HCT116 (cell line): Measurements from ENCODE around the gene XPNPEP1. TPM values are rescaled to one million over a fixed set of nuclear protein-coding genes. Genes with fewer than 3 reads are reported as not detected.

Source experiments
- ATAC-seq: fragments of 200-7000 bp; cut with Tn5 transposase; 2 replicates; pipeline ENCODE4 v1.9.1; 2020; ENCODE audit warnings: mild to moderate bottlenecking, moderate library complexity
- BruUV-seq: library from RNA; stranded (reverse); fragments of 400-500 nt; replicated peaks from 2 replicates; lab custom pipeline; 2021; lab: Mats Ljungman, UMichigan
- CTCF ChIA-PET: fragments of 300-600 bp; sonication (Branson Sonifier 250); formaldehyde crosslinking; loops from one replicate; lab custom pipeline; 2021; ENCODE audit warnings: antibody characterized with exemption; lab: Charles Lee
- POLR2A ChIA-PET: fragments of 300-600, 350-600 bp; sonication (Branson Sonifier 250); formaldehyde crosslinking; loops from one replicate; lab custom pipeline; 2021; ENCODE audit warnings: antibody characterized with exemption; lab: Charles Lee
- RAD21 ChIA-PET, 2 experiments: fragments of 300-600 bp; sonication (Branson Sonifier 250); formaldehyde crosslinking; loops; one replicate each; lab custom pipeline; 2023; ENCODE audit warnings: low total read pairs in 2 of 2; ENCODE audit not compliant: uncharacterized antibody in 2 of 2, unreplicated experiment in 2 of 2, low non-redundant PET in 1 of 2; lab: Charles Lee
- DNase-seq: peaks from one replicate; pipeline ENCODE4 v3.0.0-alpha.2; 2010; ENCODE audit warnings: low read depth, low spot score
- H2AFZ ChIP-seq: fragments of 200-600 bp; shearing (Covaris generic), sonication (generic); 2 replicates; pipeline ENCODE4 v1.6.1; 2017; ENCODE audit warnings: low read depth, mixed run types, mixed read lengths, antibody characterized with exemption, low read length; ENCODE audit not compliant: poor library complexity, severe bottlenecking
- H3K27ac ChIP-seq: 2 replicates; pipeline ENCODE4 v1.5.1; 2012; ENCODE audit warnings: low read depth, low read length
- H3K27me3 ChIP-seq: fragments of 200-600 bp; sonication (generic); 2 replicates; pipeline ENCODE4 v1.6.1; 2016; ENCODE audit warnings: mixed run types, low read length, mixed read lengths; ENCODE audit not compliant: insufficient read depth
- H3K36me3 ChIP-seq, 2 experiments: fragments of 200-500 bp in 1 of 2; fragments of 200-600 bp in 1 of 2; sonication (Bioruptor generic) in 1 of 2; sonication (generic) in 1 of 2; 2 replicates each; pipeline versions ENCODE4 v1.5.1 to v1.6.1; 2014 to 2016; ENCODE audit warnings: low read length in 2 of 2, inconsistent platforms in 1 of 2, mixed read lengths in 1 of 2, mixed run types in 1 of 2; ENCODE audit not compliant: insufficient read depth in 2 of 2, control insufficient read depth in 1 of 2
- H3K4me1 ChIP-seq, 2 experiments: fragments of 200-600 bp in 1 of 2; sonication (generic) in 1 of 2; 2 replicates each; pipeline versions ENCODE4 v1.5.1 to v1.6.1; 2012 to 2017; ENCODE audit warnings: low read length in 2 of 2, inconsistent platforms in 1 of 2, mild to moderate bottlenecking in 1 of 2, mixed read lengths in 1 of 2, mixed run types in 1 of 2, moderate library complexity in 1 of 2; ENCODE audit not compliant: insufficient read depth in 2 of 2, control insufficient read depth in 1 of 2
- H3K4me2 ChIP-seq: fragments of 200-600 bp; sonication (generic); 2 replicates; pipeline ENCODE4 v1.6.1; 2017; ENCODE audit warnings: mixed run types, low read length, mixed read lengths
- H3K4me3 ChIP-seq, 2 experiments: fragments of 200-600 bp in 1 of 2; sonication (generic) in 1 of 2; replicated peaks in 1 of 2; 2 replicates each; pipeline ENCODE4 v1.5.1; 2011 to 2016; ENCODE audit warnings: low read length in 2 of 2, control low read depth in 1 of 2, low read depth in 1 of 2, mild to moderate bottlenecking in 1 of 2, mixed read lengths in 1 of 2, mixed run types in 1 of 2
- H3K79me2 ChIP-seq: fragments of 200-600 bp; sonication (generic); 2 replicates; pipeline ENCODE4 v1.6.1; 2017; ENCODE audit warnings: mild to moderate bottlenecking, mixed run types, low read length, moderate library complexity, mixed read lengths; ENCODE audit not compliant: insufficient read depth
- H3K9ac ChIP-seq: fragments of 200-600 bp; sonication (generic); 2 replicates; pipeline ENCODE4 v1.6.1; 2016; ENCODE audit warnings: low read length, mixed read lengths
- H3K9me2 ChIP-seq: fragments of 200-600 bp; sonication (generic), shearing (Covaris generic); 2 replicates; pipeline ENCODE4 v1.6.1; 2017; ENCODE audit warnings: mixed run types, mild to moderate bottlenecking, moderate library complexity; ENCODE audit not compliant: insufficient read depth
- H3K9me3 ChIP-seq, 2 experiments: fragments of 200-500 bp in 1 of 2; fragments of 200-600 bp in 1 of 2; sonication (Bioruptor generic) in 1 of 2; sonication (generic) in 1 of 2; 2 replicates each; pipeline ENCODE4 v1.6.1; 2014 to 2017; ENCODE audit warnings: low read length in 2 of 2, mixed read lengths in 2 of 2, inconsistent platforms in 1 of 2, low read depth in 1 of 2, mild to moderate bottlenecking in 1 of 2, mixed run types in 1 of 2, moderate library complexity in 1 of 2; ENCODE audit not compliant: control insufficient read depth in 1 of 2, insufficient read depth in 1 of 2
- H4K20me1 ChIP-seq: fragments of 200-600 bp; sonication (generic), shearing (Covaris generic); 2 replicates; pipeline ENCODE4 v1.6.1; 2017; ENCODE audit warnings: mixed run types, mild to moderate bottlenecking, moderate library complexity; ENCODE audit not compliant: insufficient read depth
- ATF3 ChIP-seq: IDR thresholded peaks from 2 replicates; pipeline ENCODE4 v1.6.1; 2012
- CBX3 ChIP-seq: IDR thresholded peaks from 2 replicates; pipeline ENCODE4 v1.6.1; 2012; ENCODE audit warnings: low read depth
- EGR1 ChIP-seq: IDR thresholded peaks from 2 replicates; pipeline ENCODE4 v1.6.1; 2012; ENCODE audit warnings: low read depth
- ELF1 ChIP-seq: IDR thresholded peaks from 2 replicates; pipeline ENCODE4 v1.6.1; 2012; ENCODE audit warnings: low read depth, borderline replicate concordance
- EZH2 ChIP-seq: fragments of 200-600 bp; sonication (generic); IDR thresholded peaks from 2 replicates; pipeline ENCODE4 v1.6.1; 2017; ENCODE audit warnings: antibody characterized with exemption, mixed run types
- FOSL1 ChIP-seq: IDR thresholded peaks from 2 replicates; pipeline ENCODE4 v1.6.1; 2012; ENCODE audit warnings: low read depth
- MAX ChIP-seq: IDR thresholded peaks from 2 replicates; pipeline ENCODE4 v1.6.1; 2012
- POLR2AphosphoS5 ChIP-seq: IDR thresholded peaks from 2 replicates; pipeline ENCODE4 v1.6.1; 2011; ENCODE audit warnings: mild to moderate bottlenecking, low read depth, low read length, moderate library complexity
- RAD21 ChIP-seq: IDR thresholded peaks from 2 replicates; pipeline ENCODE4 v1.6.1; 2012; ENCODE audit warnings: low read depth, mild to moderate bottlenecking
- SIN3A ChIP-seq: IDR thresholded peaks from 2 replicates; pipeline ENCODE4 v1.6.1; 2012; ENCODE audit warnings: low read depth
- SP1 ChIP-seq: IDR thresholded peaks from 2 replicates; pipeline ENCODE4 v1.6.1; 2012; ENCODE audit warnings: low read depth
- SRF ChIP-seq: IDR thresholded peaks from 2 replicates; pipeline ENCODE4 v1.6.1; 2012; ENCODE audit warnings: low read depth
- TCF7L2 ChIP-seq: IDR thresholded peaks from 2 replicates; pipeline ENCODE4 v1.7.0; 2011; ENCODE audit warnings: borderline replicate concordance, inconsistent platforms; ENCODE audit not compliant: insufficient read depth, insufficient read length; ENCODE audit errors: extremely low read depth
- YY1 ChIP-seq: IDR thresholded peaks from 2 replicates; pipeline ENCODE4 v1.6.1; 2011; ENCODE audit warnings: low read length, low read depth, moderate library complexity, mild to moderate bottlenecking; ENCODE audit not compliant: insufficient replicate concordance; ENCODE audit errors: extremely low read depth
- ZBTB33 ChIP-seq: IDR thresholded peaks from 2 replicates; pipeline ENCODE4 v1.6.1; 2011; ENCODE audit warnings: mild to moderate bottlenecking, low read length, moderate library complexity; ENCODE audit not compliant: insufficient replicate concordance; ENCODE audit errors: extremely low read depth
- ZFX ChIP-seq: fragments of 450-650 bp; IDR thresholded peaks from 2 replicates; pipeline ENCODE4 v1.6.1; 2017
- ZNF274 ChIP-seq: fragments of 200-500 bp; sonication (Bioruptor generic); IDR thresholded peaks from 2 replicates; pipeline ENCODE4 v1.6.1; 2014; ENCODE audit warnings: mild to moderate bottlenecking, low read depth, low read length, inconsistent platforms
- intact Hi-C: fragments of 100-400 bp; cut with micrococcal nuclease; formaldehyde crosslinking; loops from 2 replicates; pipeline ENCODE4 v1.10.0; 2022
- total RNA-seq: library from RNA; stranded (reverse); gene quantifications from one replicate; pipeline ENCODE4 v1.2.1, GENCODE V29; 2021; ENCODE audit not compliant: unreplicated experiment

XPNPEP1 gene
- total RNA-seq, 1 experiment from 2014 or later, result 87.3 TPM

GRCh38 chr10:109940553-109940952 is 17.2 kb upstream of the XPNPEP1 start (continued):
- TF ChIP-seq SRF, result no peak
- TF ChIP-seq CBX3, result no peak
- TF ChIP-seq, all 23 proteins: peak for 0

- no peaks in the 10 kb centered on the region for H3K27me3 ChIP-seq
- H3K9me3 ChIP-seq, result no peaks in the 10 kb centered on the region
- TF ChIP-seq EZH2 (no peak), ZNF274 (no peak), YY1 (no peak), ZFX (no peak), MAX (no peak), ZBTB33 (no peak), POLR2AphosphoS5 (no peak), EGR1 (no peak), ELF1 (no peak), SP1 (no peak), SRF (no peak), FOSL1 (no peak), SIN3A (no peak), RAD21 (no peak), ATF3 (no peak), TCF7L2 (no peak)
- TF ChIP-seq, all 23 proteins: peak for 0
- POLR2A ChIA-PET, result no interaction called here
- CTCF ChIA-PET, result no interaction called here
- H3K27ac ChIP-seq, result no peak overlapping the region
- no peak overlapping the region for H3K4me3 ChIP-seq
- H3K9me2 ChIP-seq, result no peaks in the 10 kb centered on the region
- intact Hi-C loops, result no loop called here
- H4K20me1 ChIP-seq, result no peaks in the 10 kb centered on the region
- H3K4me1 ChIP-seq, result no peaks in the 10 kb centered on the region
- DNase-seq (no peak), ATAC-seq (no peak)
- no peaks in the 10 kb centered on the region for H3K79me2 ChIP-seq
- H3K36me3 ChIP-seq, result no peaks in the 10 kb centered on the region
- H3K9ac ChIP-seq, result no peak overlapping the region
- RAD21 ChIA-PET, result no interaction called here
- no peak overlapping the region for H3K4me2 ChIP-seq
- BruUV-seq, result no TSS peak
- no peak overlapping the region for H2AFZ ChIP-seq
These were observed 16.8 kb upstream of the XPNPEP1 start for GRCh38 chr10:109940117-109940516.
